Right renal cortex interstitium (tissue), 3 donors: ENCODE results near the gene FREM1. TPM values are rescaled to one million over a fixed set of nuclear protein-coding genes. Genes with fewer than 3 reads are reported as not detected.

Source experiments
- DNase-seq, 3 donors: peaks; one replicate each; pipeline ENCODE4 v3.0.0-alpha.2; 2013; ENCODE audit warnings: low read depth in 3 of 3, low spot score in 2 of 3
- polyA plus RNA-seq, 3 donors: library from polyadenylated mRNA; unstranded; fragments of 120-200 nt; gene quantifications; one replicate each; pipeline ENCODE4 v1.2.1, GENCODE V29; 2013; ENCODE audit not compliant: insufficient read length in 3 of 3

Gene FREM1
- polyA plus RNA-seq, 3 donors: 173 to 182 (median 177) TPM

GRCh38 chr9:14768405-14769229, 141.6 kb downstream of the FREM1 start:
- DNase-seq: peak; percentile 31 to 64 (median 41)

GRCh38 chr9:14766299-14766698, 143.9 kb downstream of the FREM1 start:
- DNase-seq: no peak

GRCh38 chr9:14761584-14761983, 148.6 kb downstream of the FREM1 start:
- DNase-seq: no peak

GRCh38 chr9:14760060-14760459, 150.2 kb downstream of the FREM1 start:
- DNase-seq: no peak

GRCh38 chr9:14756291-14756690, 153.9 kb downstream of the FREM1 start:
- DNase-seq: no peak

- no peak for DNase-seq
Measured at GRCh38 chr9:14752871-14753270, 157.4 kb downstream of the FREM1 start.

- DNase-seq: peak in 1 of 3 donors; percentile 4
Measured at GRCh38 chr9:14752271-14752670, 158.0 kb downstream of the FREM1 start.

- DNase-seq: no peak
Measured at GRCh38 chr9:14750821-14751220, 159.4 kb downstream of the FREM1 start.

- DNase-seq: no peak
Measured at GRCh38 chr9:14749741-14750211, 160.5 kb downstream of the FREM1 start.

- no peak for DNase-seq
Measured at GRCh38 chr9:14748373-14748772, 161.9 kb downstream of the FREM1 start.

- DNase-seq: no peak
Measured at GRCh38 chr9:14747111-14747510, 163.1 kb downstream of the FREM1 start.

- DNase-seq: no peak
Measured at GRCh38 chr9:14746626-14747025, 163.6 kb downstream of the FREM1 start.

GRCh38 chr9:14744768-14745167, 165.5 kb downstream of the FREM1 start:
- DNase-seq: no peak

- DNase-seq: no peak
Measured at GRCh38 chr9:14741369-14741768, 168.9 kb downstream of the FREM1 start.

GRCh38 chr9:14733133-14733532, 177.1 kb downstream of the FREM1 start:
- no peak for DNase-seq

- no peak for DNase-seq
Measured at GRCh38 chr9:14731294-14731981, 178.8 kb downstream of the FREM1 start.

- DNase-seq: no peak
Measured at GRCh38 chr9:14730461-14730898, 179.7 kb downstream of the FREM1 start.

- no peak for DNase-seq
Measured at GRCh38 chr9:14723301-14723700, 186.9 kb downstream of the FREM1 start.

- DNase-seq: no peak
Measured at GRCh38 chr9:14722391-14723035, 187.7 kb downstream of the FREM1 start, which contains the start of gene CER1. Gene CER1, minus strand, starts transcription at chr9:14722733. Its CDS starts 61 bp downstream, at chr9:14722672.

GRCh38 chr9:14719231-14719923, 190.9 kb downstream of the FREM1 start:
- DNase-seq: no peak

GRCh38 chr9:14715102-14715501, 195.1 kb downstream of the FREM1 start:
- no peak for DNase-seq
